Calu3 (cell line): ENCODE data around the gene IGFL3. TPM values are rescaled to one million over a fixed set of nuclear protein-coding genes. Genes with fewer than 3 reads are reported as not detected.

ENCODE experiments used
- BruUV-seq: library from RNA; stranded (reverse); fragments of 400-500 nt; replicated peaks from 2 replicates; lab custom pipeline; 2021; lab: Mats Ljungman, UMichigan
- CTCF ChIA-PET: fragments of 300-600 bp; sonication (Branson Sonifier 250); formaldehyde crosslinking; loops from one replicate; lab custom pipeline; 2022; ENCODE audit warnings: antibody characterized with exemption; lab: Charles Lee
- DNase-seq: peaks from one replicate; pipeline ENCODE4 v3.0.0; 2022
- H3K27ac Mint-ChIP-seq: one replicate; pipeline ENCODE4 v1.8.0; 2022; ENCODE audit warnings: mixed read lengths; ENCODE audit not compliant: unreplicated experiment
- H3K27me3 Mint-ChIP-seq: one replicate; pipeline ENCODE4 v1.8.0; 2022; ENCODE audit warnings: mixed read lengths; ENCODE audit not compliant: unreplicated experiment
- H3K36me3 Mint-ChIP-seq: one replicate; pipeline ENCODE4 v1.8.0; 2022; ENCODE audit warnings: mild to moderate bottlenecking, moderate library complexity, mixed read lengths; ENCODE audit not compliant: insufficient read depth, unreplicated experiment
- H3K4me1 Mint-ChIP-seq: one replicate; pipeline ENCODE4 v1.8.0; 2022; ENCODE audit warnings: mild to moderate bottlenecking, low read depth, mixed read lengths; ENCODE audit not compliant: unreplicated experiment
- H3K4me3 Mint-ChIP-seq: one replicate; pipeline ENCODE4 v1.8.0; 2022; ENCODE audit warnings: mild to moderate bottlenecking, low read depth, moderate library complexity, mixed read lengths; ENCODE audit not compliant: unreplicated experiment
- H3K9me3 Mint-ChIP-seq: one replicate; pipeline ENCODE4 v1.8.0; 2022; ENCODE audit warnings: low read depth, mixed read lengths; ENCODE audit not compliant: unreplicated experiment
- intact Hi-C: fragments of 100-400 bp; cut with micrococcal nuclease; formaldehyde crosslinking; loops from one replicate; pipeline ENCODE4 v1.10.0; 2022; ENCODE audit not compliant: unreplicated experiment
- total RNA-seq: library from RNA; stranded (reverse); gene quantifications from 2 replicates; pipeline ENCODE4 v1.2.3, GENCODE V29; 2022
- TF ChIP-seq, protein P1 (sequence below): fragments of 200-600 bp; IDR thresholded peaks from one replicate; pipeline ENCODE4 v1.8.0; 2022; ENCODE audit warnings: antibody characterized with exemption; ENCODE audit not compliant: unreplicated experiment

The IGFL3 gene
- total RNA-seq, 1 experiment from 2014 or later = not detected

DNA sequence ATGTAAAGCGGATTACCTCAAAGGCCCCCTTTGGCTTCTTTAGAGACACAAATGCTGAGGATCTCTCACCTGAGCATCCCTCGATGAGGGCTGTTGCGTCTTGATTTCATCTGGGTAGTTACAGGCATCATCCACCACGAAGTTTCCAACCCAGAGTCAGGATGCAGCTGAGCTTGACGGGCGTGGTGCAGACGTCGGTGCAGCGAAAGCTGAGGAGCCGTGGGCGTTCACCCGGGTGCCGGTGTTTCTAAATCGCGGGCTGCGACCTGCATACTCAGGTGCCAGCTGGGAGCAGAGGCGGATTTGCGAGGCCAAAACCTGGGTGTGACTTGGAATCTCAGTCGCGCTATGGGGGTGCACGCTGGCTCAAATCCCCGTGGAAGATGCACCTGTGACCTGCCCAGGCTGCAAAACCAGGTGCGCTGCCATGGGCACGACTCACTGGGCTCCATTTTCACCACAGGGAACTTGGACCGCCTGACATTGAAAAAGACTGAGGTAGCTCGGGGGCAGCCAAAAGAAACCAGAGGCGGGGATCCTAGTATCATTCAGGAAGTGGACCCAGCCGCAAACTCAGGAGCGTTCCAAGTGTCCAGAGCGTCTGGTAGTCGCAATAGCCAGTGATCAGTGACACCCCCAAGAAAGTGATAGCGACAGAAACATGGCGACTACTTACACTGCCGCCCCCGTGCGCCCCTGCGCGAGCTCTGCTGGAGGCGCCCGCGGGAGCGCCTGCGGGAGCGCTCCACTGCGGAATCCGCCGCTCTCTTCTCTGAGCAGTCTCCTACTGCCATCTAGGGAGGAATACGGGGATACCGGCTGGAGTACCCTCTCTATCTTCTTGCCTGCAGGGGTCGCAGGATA is 47.3 kb downstream of the IGFL3 start:
- BruUV-seq = no TSS peak
- Mint-ChIP-seq H3K36me3 (no peaks in the 10 kb centered on the region), H3K27ac (no peak overlapping the region), H3K9me3 (no peaks in the 10 kb centered on the region), H3K4me3 (peak overlapping the region; percentile 63), H3K4me1 (peaks cover 14% of the 10 kb centered on the region), H3K27me3 (peaks cover 100% of the 10 kb centered on the region)
- CTCF ChIA-PET = interaction anchor here (0.6 to 3.3 kb wide), 19 partner anchors 9 to 464 kb away, joined by 3 to 74 read pairs (median 3); partner anchors contain the start of genes CCDC61 and FOXA3
- TF ChIP-seq, protein P1, sequence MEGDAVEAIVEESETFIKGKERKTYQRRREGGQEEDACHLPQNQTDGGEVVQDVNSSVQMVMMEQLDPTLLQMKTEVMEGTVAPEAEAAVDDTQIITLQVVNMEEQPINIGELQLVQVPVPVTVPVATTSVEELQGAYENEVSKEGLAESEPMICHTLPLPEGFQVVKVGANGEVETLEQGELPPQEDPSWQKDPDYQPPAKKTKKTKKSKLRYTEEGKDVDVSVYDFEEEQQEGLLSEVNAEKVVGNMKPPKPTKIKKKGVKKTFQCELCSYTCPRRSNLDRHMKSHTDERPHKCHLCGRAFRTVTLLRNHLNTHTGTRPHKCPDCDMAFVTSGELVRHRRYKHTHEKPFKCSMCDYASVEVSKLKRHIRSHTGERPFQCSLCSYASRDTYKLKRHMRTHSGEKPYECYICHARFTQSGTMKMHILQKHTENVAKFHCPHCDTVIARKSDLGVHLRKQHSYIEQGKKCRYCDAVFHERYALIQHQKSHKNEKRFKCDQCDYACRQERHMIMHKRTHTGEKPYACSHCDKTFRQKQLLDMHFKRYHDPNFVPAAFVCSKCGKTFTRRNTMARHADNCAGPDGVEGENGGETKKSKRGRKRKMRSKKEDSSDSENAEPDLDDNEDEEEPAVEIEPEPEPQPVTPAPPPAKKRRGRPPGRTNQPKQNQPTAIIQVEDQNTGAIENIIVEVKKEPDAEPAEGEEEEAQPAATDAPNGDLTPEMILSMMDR = peak; percentile 98
- intact Hi-C loops = loop anchor here (1.0 kb wide), 2 partner anchors 48 to 188 kb away; no protein-coding TSS in a partner anchor
- DNase-seq = peak; percentile 86

- no TSS peak for BruUV-seq
- H3K9me3 Mint-ChIP-seq = no peaks in the 10 kb centered on the region
- peaks cover 14% of the 10 kb centered on the region for H3K4me1 Mint-ChIP-seq
- peaks cover 100% of the 10 kb centered on the region for H3K27me3 Mint-ChIP-seq
- DNase-seq = no peak
- TF ChIP-seq, protein P1 = no peak
- H3K4me3 Mint-ChIP-seq = no peak overlapping the region
- CTCF ChIA-PET = interaction anchor here (1.0 to 3.3 kb wide), 7 partner anchors 8 to 306 kb away, joined by 3 to 74 read pairs (median 4); no protein-coding TSS in a partner anchor
- H3K36me3 Mint-ChIP-seq = no peaks in the 10 kb centered on the region
- intact Hi-C loops = no loop called here
- H3K27ac Mint-ChIP-seq = no peak overlapping the region
Measured at GRCh38 chr19:46076031-46076880, 48.2 kb downstream of the IGFL3 start.

DNA sequence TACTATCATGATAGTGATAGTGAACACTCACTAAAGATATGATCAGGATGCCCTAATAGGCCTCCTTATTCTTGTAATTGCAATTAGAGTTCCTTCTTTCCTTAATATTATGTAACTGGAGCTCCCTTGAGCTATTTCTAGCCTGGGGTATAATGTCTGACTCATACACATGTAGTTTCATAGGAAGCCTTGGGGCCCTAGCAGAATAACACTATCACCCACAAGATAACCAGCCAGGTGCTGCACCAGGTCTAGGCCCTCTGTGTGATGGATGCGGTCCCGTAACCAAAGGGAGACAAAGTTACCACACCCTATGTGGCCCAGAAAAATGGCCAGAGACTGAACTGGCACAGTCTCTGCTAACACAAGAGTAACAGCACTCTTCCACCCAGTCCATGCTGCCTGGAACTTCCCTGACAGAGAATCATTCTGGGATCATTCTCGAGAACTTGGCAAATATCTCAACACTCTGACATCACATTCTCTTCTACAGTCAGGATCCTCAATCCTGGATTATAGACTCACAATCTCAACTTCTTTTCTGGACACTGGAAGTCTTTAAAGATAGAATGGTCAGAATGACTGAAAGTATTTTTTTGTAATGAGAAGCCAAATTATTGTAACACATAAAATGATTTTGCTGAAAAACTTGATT is 51.1 kb downstream of the IGFL3 start:
- BruUV-seq = no TSS peak
- no peak for DNase-seq
- Mint-ChIP-seq H3K27ac (no peak overlapping the region), H3K27me3 (peaks cover 100% of the 10 kb centered on the region), H3K4me3 (no peak overlapping the region), H3K36me3 (no peaks in the 10 kb centered on the region), H3K4me1 (peaks cover 22% of the 10 kb centered on the region), H3K9me3 (no peaks in the 10 kb centered on the region)
- intact Hi-C loops = no loop called here
- CTCF ChIA-PET = interaction anchor here (0.6 to 1.3 kb wide), 2 partner anchors 45 to 193 kb away, joined by 3 to 8 read pairs; no protein-coding TSS in a partner anchor
- TF ChIP-seq, protein P1 = no peak

Other genes starting within 250 kb of the IGFL3 start
- 36.9 and 37.4 TPM in 2 replicates for gene IRF2BP1, start 238.5 kb downstream of the IGFL3 start, total RNA-seq
- 11.9 and 13.1 TPM in 2 replicates for gene MYPOP, start 222.1 kb downstream of the IGFL3 start, total RNA-seq
- not detected in 2 replicates for gene NANOS2, start 209.9 kb downstream of the IGFL3 start, total RNA-seq
- not detected in 2 replicates for gene NOVA2, start 150.8 kb downstream of the IGFL3 start, total RNA-seq
- gene CCDC61, start 129.2 kb downstream of the IGFL3 start, total RNA-seq = 31.0 and 32.7 TPM in 2 replicates
- gene PGLYRP1, start 101.6 kb downstream of the IGFL3 start, total RNA-seq = not detected in 2 replicates
- not detected in 2 replicates for gene IGFL4, start 83.7 kb downstream of the IGFL3 start, total RNA-seq
- not detected in 2 replicates for gene IGFL2, start 23.6 kb upstream of the IGFL3 start, total RNA-seq
- not detected in 2 replicates for gene IGFL1, start 105.1 kb upstream of the IGFL3 start, total RNA-seq
- 0.68 and 1.7 TPM in 2 replicates for gene HIF3A, start 172.4 kb upstream of the IGFL3 start, total RNA-seq
- 124 and 128 TPM in 2 replicates for gene PPP5C, start 222.4 kb upstream of the IGFL3 start, total RNA-seq